GM18870 (cell line): Measurements from ENCODE around the gene SARS1.

Experiments used
- ATAC-seq: cut with Tn5 transposase; IDR thresholded peaks from one replicate; pipeline ENCODE4 v1.9.1; 2021; ENCODE audit warnings: moderate library complexity; ENCODE audit not compliant: unreplicated experiment

The SARS1 gene

DNA sequence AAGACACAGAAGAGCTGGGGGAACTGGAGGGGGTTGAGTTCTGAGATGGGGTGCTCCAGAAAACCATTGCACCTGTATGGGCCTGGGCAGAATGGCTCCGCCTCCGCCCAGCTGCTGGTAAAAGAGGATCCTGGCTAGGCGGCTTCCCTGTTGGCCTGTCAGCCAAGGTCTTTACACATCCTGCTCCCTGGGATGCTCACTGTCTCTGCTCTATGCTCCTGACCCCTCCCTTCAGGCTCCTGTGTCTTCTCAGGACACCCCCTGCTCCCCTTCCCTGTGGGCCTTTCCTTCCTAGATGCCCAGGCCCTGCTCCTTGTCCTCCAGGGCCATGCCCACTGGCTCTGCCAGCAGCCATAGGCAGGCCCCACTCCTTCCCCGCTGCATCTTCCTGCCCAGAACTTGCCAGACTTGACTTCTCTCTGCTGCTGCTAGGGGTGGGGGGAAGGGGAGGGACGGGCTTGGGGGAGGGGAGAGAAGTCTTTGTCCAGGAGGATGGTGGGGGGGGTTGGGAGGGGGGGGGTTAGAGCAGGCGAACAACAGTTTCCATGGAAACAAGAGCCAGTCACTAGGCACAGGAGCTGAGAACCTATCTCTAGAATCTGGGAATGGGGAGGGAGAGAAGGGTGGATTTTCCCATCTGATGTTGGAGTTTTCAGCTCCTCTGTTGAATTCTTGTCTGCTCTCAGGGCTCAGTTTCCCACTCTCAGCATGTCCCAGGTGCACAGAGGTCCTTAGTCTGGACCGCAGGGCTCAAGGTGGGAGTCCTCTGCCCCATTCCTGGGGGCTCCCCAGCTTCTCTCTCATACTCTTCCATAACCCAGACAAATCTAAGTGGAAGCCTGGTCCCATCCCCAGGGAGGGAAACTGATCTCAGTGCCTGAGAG, 46.2 kb downstream of the SARS1 start:
- no peak for ATAC-seq

DNA sequence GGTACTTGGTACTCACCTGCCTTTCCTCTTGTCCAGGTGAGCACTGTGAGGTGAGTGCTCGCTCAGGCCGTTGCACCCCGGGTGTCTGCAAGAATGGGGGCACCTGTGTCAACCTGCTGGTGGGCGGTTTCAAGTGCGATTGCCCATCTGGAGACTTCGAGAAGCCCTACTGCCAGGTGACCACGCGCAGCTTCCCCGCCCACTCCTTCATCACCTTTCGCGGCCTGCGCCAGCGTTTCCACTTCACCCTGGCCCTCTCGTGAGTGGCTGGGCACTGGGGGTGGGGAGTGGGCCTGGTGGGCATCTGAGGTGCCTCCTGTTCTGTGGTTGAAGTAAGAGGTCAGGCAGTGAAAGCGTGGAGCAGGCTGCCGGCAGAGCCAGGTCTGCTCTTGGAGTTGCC, 47.3 kb downstream of the SARS1 start:
- no peak for ATAC-seq

DNA sequence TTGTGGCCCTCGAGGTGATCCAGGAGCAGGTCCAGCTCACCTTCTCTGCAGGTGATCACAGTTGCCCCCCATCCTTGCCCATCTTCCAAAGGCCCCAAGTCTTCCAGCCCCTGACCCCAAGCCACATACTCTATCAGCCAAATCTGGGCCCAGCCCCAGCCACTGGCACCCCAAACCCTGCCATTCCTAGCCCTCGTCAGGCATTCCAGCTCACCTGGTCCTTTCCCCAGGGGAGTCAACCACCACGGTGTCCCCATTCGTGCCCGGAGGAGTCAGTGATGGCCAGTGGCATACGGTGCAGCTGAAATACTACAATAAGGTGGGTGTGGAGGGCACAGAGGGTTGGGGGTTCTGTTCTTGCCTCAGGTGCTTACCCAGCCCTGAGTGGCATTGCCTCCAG, 47.9 kb downstream of the SARS1 start:
- no peak for ATAC-seq

DNA sequence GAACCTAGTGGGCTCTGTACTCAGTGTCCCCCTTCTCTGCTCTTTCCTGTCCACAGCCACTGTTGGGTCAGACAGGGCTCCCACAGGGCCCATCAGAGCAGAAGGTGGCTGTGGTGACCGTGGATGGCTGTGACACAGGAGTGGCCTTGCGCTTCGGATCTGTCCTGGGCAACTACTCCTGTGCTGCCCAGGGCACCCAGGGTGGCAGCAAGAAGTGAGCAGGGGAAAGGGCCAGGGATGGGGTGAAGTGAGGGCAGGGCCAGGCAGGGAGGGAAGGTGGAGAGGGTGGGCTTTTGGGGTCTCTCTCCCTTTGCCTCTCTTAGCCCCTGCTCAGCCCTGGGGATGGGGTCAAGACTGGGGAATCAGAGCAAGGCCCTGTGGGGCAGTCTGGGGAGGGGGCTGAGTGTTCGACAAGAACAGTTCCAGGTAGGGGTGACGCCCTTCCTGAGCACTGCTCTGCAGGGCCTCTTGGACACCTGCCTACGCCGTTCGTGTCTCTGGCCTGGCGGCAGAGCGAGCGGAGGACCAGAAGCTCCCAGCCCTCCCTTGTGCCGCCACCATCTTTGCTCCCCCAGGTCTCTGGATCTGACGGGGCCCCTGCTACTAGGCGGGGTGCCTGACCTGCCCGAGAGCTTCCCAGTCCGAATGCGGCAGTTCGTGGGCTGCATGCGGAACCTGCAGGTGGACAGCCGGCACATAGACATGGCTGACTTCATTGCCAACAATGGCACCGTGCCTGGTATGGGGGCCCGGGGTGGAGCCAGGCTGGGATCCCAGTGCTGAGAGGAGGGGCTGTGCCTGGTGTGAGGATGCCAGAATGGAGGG, 48.7 kb downstream of the SARS1 start:
- ATAC-seq, result no peak

DNA sequence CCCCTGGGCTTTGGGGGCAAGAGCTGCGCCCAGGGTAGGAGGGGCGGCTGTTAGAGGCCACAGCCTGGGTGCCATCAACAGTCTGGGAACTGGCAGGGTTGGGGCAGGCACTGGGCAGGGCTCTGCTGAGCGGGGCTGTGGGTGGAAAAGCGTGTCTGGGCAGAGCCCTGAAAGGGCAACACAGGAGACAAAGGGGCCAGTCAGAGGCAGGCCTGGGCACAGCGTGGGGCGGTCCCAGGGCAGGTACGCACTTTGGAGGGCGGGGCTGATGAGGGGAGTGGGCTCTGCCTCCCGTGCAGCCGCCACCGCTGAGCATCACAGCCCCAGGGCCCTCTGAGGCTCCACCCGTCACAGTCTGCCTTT, 49.5 kb downstream of the SARS1 start:
- no peak for ATAC-seq

DNA sequence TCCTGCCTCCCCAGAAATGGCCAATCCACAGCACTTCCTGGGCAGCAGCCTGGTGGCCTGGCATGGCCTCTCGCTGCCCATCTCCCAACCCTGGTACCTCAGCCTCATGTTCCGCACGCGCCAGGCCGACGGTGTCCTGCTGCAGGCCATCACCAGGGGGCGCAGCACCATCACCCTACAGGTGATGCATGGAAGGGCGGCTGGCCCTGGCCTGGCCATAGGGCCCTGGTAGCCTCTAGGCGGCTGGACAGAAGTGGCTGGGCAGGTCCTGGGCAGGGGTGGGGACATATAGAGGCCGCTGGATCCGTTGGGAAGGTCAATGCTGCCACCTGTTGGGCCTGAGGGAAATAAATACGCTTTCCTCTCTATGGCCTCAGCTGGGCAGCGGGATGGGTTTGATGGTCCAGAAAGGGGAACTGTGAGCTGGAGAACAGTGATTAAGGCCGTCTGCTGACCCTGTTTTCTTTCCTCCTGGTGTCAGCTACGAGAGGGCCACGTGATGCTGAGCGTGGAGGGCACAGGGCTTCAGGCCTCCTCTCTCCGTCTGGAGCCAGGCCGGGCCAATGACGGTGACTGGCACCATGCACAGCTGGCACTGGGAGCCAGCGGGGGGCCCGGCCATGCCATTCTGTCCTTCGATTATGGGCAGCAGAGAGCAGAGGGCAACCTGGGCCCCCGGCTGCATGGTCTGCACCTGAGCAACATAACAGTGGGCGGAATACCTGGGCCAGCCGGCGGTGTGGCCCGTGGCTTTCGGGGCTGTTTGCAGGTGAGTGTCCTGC, 50.1 kb downstream of the SARS1 start:
- ATAC-seq, result no peak

DNA sequence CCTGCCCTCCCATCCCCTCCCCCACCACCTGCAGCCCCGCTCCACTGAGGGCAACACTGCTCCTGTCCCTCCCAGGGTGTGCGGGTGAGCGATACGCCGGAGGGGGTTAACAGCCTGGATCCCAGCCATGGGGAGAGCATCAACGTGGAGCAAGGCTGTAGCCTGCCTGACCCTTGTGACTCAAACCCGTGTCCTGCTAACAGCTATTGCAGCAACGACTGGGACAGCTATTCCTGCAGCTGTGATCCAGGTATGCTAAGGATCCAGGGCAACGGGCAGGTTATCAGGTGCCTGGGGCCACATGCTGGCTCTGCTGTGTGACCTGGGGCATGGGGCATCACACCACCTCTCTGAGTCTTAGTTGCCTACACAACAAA, 50.6 kb downstream of the SARS1 start:
- ATAC-seq, result no peak

DNA sequence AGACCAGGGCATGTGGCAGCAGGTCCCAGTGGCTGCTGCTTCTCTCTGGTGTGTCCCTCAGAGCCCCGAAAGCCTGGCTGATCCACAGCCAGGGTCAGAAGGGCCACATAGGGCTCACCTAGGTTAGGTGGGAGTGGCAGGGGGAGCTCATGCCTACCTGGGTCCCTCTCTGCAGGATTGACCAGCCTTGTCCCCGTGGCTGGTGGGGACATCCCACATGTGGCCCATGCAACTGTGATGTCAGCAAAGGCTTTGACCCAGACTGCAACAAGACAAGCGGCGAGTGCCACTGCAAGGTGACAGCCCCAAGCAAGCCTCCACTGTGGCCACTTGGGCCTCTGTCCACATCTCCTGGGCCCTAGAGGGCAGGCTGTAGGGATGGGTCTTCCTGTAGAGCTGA, 51.3 kb downstream of the SARS1 start:
- no peak for ATAC-seq

DNA sequence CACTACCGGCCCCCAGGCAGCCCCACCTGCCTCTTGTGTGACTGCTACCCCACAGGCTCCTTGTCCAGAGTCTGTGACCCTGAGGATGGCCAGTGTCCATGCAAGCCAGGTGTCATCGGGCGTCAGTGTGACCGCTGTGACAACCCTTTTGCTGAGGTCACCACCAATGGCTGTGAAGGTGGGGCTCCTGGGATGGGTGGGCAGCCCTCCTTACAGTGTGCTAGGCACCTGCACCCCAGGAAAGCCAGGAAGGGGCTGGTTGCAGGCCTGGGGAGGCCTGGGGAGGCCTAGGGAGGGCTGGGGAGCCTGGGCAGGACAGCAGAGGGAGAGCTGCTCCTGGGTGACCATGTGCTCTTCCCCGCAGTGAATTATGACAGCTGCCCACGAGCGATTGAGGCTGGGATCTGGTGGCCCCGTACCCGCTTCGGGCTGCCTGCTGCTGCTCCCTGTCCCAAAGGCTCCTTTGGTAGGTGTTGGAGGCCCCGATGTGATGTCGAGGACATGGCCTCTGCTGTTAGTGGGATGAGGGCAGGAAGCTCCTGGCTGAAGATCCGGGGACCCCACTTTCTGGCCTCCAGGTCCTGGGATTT, 52.1 kb downstream of the SARS1 start:
- no peak for ATAC-seq

DNA sequence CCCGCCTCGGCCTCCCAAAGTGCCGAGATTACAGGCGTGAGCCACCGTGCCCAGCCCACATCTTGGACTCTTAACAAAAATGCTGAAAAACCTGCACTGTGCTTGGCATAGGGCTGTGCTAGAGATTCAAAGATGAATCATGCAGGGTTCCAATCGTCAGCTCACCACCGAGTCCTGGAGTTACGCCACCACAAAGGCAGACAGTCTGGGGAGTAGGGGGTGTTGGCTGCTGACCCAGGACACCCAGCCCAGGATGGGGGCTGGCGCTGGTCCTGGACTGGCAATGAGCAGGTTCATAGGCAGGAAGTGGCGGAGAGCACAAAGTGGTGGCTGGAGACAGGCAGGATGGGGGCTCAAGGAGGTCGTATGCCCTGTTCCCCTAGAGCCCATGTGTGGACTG, 53.2 kb downstream of the SARS1 start:
- no peak for ATAC-seq

DNA sequence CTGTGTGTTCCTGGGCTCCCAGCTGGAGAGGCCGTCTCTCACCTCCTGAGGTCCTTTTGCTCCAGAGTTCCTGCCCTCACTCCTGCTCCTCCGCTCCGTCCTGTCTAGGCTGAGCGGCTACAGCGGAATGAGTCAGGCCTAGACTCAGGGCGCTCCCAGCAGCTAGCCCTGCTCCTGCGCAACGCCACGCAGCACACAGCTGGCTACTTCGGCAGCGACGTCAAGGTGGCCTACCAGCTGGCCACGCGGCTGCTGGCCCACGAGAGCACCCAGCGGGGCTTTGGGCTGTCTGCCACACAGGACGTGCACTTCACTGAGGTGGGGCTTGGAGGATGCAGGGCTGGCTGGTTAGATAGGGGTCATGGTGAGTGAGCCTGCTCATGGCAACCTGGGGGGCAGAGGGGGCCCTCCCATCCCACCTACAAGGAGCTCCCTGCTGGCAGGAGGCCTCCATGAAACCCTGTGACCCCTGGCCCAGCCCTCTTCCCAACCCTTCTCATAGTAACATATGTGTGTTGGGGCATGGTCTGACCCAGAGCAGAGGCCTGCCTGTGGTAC, 54.1 kb downstream of the SARS1 start:
- no peak for ATAC-seq

DNA sequence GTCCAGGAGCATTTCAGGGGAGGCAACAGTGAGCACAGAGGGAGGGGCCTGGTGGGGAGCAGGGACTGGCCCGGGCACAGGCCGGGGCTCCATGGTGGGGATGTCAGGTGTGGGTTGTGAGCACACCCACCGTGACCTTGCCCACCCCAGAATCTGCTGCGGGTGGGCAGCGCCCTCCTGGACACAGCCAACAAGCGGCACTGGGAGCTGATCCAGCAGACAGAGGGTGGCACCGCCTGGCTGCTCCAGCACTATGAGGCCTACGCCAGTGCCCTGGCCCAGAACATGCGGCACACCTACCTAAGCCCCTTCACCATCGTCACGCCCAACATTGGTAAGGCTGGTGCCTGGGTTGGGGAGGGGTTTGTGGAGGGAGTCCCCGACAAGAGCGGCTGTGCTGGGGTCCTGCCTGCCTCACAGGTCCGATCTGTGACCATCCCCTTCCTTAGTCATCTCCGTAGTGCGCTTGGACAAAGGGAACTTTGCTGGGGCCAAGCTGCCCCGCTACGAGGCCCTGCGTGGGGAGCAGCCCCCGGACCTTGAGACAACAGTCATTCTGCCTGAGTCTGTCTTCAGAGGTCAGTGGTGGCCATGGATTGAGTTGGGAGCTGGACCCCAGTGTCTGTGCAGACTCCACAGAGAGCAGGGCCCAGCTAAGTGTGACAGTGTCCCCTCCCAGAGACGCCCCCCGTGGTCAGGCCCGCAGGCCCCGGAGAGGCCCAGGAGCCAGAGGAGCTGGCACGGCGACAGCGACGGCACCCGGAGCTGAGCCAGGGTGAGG, 54.9 kb downstream of the SARS1 start:
- ATAC-seq, result no peak

DNA sequence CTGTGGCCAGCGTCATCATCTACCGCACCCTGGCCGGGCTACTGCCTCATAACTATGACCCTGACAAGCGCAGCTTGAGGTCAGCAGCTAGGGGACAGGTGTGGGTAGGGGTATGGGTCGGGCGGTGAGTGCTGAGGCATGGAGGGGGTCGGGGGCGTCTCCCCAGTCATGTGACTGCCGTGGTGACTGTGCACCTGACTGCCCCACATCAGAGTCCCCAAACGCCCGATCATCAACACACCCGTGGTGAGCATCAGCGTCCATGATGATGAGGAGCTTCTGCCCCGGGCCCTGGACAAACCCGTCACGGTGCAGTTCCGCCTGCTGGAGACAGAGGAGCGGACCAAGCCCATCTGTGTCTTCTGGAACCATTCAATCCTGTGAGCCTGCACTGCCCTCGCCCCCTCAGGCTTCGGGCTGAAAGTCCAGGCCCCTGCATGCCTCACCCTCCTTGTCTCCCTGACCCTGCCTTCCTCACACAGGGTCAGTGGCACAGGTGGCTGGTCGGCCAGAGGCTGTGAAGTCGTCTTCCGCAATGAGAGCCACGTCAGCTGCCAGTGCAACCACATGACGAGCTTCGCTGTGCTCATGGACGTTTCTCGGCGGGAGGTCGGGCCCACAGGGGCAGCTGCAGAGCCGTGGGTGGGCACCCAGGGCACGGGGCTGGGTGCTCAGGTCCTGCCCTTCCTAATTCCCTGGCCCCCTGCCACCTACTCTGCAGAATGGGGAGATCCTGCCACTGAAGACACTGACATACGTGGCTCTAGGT, 55.7 kb downstream of the SARS1 start:
- ATAC-seq, result no peak

DNA sequence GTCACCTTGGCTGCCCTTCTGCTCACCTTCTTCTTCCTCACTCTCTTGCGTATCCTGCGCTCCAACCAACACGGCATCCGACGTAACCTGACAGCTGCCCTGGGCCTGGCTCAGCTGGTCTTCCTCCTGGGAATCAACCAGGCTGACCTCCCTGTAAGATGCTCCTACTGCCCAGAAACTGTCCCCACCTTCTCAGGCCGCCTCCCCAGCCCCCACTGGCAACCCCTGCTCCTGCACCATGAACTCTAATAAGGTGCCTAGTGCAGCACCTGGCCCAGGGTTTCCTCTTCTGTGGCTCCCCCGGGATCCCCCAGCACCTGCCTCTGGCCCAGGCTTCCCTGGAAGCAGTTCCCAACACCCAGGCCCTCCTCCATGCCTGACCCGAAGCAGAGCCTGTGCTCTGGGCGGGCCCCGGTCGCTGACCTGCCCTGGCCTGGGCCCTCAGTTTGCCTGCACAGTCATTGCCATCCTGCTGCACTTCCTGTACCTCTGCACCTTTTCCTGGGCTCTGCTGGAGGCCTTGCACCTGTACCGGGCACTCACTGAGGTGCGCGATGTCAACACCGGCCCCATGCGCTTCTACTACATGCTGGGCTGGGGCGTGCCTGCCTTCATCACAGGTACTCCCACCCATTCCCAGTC, 56.4 kb downstream of the SARS1 start:
- ATAC-seq, result no peak

DNA sequence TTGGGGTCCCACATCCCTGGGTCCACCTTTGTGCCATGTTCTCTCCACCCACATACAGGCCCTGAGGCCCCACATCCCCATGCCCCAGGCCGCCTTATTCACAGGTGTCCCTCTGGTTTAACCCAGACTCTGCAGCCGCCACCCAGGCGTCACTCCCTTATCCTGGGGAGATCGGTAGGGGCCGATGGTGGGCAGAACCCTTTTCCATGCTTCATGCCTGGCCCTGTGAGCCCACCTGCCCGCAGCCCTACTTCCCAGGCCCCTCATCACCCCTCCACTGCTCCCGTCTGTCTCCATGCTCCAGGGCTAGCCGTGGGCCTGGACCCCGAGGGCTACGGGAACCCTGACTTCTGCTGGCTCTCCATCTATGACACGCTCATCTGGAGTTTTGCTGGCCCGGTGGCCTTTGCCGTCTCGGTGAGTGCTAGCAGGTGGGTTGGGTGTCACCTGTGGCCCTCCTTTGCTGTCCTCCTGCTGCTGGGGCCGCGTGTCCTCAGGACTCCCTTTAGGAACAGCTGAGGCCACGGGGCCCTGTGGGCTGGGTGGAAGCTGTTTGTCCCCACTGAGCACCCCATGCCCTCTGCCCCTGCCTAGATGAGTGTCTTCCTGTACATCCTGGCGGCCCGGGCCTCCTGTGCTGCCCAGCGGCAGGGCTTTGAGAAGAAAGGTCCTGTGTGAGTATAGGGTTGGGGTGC, 57.1 kb downstream of the SARS1 start:
- no peak for ATAC-seq

DNA sequence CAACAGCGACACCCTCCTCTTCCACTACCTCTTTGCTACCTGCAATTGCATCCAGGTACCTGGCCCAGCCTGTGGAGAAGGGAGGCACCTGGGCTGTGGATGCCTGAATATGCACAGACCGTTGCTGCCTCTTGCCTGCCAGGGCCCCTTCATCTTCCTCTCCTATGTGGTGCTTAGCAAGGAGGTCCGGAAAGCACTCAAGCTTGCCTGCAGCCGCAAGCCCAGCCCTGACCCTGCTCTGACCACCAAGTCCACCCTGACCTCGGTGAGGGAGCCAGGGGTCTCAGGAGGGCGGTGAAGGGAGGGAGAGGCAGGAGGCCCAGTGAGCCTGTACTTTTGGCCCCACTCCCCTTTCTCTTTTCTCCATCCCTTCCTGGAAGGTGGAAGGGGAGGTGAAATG, 57.7 kb downstream of the SARS1 start:
- no peak for ATAC-seq

DNA sequence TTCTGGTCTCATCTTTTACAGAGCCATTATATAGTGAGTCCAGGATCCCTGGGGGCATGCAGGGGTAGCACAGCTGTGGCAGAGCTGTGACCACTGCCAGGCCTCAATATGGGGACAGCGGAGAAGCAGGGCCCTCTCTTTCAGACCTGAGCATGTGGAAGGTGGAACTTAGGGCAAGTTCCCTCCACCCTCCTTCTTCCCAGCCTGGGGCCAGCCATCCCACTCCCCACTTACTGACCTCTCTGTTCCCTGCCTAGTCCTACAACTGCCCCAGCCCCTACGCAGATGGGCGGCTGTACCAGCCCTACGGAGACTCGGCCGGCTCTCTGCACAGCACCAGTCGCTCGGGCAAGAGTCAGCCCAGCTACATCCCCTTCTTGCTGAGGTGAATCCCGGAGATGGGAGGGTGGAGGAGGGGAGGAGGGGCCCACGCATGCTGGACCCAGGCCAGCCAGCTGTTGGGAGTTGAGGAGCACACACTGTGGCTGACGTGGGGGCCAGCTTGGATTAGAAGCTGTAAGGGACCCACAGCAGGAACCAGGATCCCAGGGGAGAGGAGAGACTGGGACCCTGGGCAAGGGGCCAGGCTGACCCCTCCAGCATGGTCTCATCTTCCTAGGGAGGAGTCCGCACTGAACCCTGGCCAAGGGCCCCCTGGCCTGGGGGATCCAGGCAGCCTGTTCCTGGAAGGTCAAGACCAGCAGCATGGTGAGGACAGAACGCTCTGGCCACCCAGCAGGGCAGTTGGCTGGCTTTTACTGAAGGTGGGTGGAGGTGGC, 58.5 kb downstream of the SARS1 start:
- no peak for ATAC-seq
